ENCODE data around the gene NAA38.
A peak's percentile ranks its signal among the peaks of the same experiment; 100 is the strongest.
"Not testable (repeated sequence)": the region's sequence is repeated elsewhere in the genome, so short reads cannot be mapped to it uniquely, and the experiment has no call there.

Gene NAA38

GRCh38 chr17:7881276-7882054, 24.1 kb upstream of the NAA38 start:
- DNase-seq, result no peak

DNA sequence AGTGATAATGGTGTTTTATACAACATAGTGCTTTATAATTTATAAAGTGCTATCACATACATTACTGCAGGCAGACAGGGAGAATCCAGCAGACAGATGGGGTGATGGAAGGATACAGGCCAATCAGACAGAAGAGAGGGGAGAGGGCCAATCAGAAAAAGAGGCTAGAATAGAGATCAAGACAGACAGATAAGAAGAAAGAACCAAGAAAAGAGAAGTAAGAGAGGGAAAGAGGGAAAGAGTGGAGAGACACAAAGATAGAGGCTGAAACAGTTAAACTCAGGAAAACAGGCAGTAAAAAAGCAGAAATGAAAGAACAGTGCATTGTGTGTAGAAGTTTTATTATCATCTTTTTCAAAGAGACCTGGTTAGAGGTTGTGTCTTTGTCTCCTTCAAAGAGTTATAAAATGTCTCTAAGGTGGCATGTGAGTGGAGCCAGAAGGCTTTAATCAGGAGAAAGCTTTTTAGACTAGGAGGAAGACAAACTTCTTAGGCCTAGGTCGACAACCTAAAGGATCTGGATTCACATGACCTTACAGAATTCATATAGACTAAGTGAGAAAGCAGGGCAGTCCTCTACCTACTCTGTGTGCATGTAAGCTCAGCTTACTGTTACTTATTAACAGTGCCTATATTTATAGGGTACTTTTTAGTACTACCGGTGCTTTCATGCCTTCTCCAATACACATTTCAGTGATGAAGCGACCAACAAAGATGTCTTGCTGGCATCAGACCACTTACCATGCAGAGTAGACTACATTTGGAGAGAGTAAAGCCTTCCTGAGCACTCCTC, 22.9 kb upstream of the NAA38 start:
- DNase-seq, result no peak

- DNase-seq, result no peak
These were observed 20.9 kb upstream of the NAA38 start for GRCh38 chr17:7878234-7878633.

- no peak for DNase-seq
These were observed 18.5 kb upstream of the NAA38 start for GRCh38 chr17:7875804-7876370.

DNA sequence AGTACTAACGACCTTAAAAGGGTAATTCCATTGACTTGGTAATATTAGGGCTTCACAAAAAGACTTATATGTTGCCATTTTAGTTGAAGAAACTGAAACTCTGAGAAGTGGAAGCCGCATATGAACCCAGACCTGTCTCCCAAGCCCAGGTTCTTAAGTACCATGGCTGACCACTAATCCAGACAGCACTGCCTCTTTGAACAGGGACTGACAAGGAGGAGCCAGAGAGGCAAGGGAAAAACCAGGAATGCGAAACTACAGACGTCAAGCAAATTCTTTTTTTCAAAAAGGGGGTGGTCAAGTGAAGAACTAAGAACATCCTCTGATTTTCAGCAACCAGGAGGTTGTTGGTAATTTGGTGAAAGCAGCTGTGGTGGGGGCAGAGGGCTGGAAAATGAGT, 15.7 kb upstream of the NAA38 start:
- no peak for DNase-seq

- DNase-seq, result no peak
These were observed 10.5 kb upstream of the NAA38 start for GRCh38 chr17:7867881-7868329.

DNA sequence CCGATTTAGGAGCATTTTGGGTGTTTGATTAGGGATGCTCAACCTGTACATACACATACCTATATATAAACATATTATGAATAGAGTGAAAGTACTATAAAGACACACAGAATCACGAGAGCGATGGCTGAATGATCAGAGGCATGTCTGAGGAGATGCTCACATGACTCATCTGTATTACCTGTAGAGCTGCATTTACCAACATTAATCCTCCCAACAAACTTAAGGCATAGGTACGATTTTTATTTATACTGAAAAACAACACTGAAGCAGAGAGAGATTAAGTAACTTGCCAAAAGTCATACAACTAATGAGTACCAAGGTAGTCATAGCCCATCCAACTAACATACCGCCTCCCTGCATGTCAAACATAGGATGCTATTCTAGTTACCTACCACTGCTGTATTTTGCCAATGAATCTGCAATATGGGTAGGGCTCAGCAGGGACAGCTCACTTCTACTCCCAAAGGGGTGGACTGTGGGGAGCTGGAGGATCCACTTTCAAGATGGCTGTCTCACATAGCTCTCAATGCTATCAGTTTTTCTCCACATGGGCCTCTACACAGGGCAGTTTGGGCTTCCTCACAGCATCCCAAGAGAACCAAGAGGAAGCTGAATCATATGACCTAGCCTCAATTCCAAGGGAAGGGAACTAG, 7.8 kb upstream of the NAA38 start:
- no peak for DNase-seq

DNA sequence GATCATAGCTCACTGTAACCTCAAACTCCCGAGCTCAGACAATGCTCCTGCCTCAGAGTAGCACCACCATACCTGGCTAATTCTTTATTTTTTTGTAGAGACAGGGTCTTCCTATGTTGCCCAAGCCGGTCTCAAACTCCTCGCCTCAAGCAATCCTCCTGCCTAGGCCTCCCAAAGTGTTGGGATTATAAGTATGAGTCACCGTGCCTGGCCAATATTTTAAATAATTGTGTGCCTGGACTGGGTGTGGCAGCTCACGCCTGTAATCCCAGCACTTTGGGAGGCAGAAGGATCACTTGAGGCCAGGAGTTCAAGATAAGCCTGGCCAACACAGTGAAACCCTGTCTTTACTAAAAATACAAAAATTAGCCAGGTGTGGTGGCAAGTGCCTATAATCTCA, 7.0 kb upstream of the NAA38 start:
- DNase-seq, result not testable (repeated sequence)

GRCh38 chr17:7862692-7863437, 5.5 kb upstream of the NAA38 start:
- DNase-seq, result no peak

DNA sequence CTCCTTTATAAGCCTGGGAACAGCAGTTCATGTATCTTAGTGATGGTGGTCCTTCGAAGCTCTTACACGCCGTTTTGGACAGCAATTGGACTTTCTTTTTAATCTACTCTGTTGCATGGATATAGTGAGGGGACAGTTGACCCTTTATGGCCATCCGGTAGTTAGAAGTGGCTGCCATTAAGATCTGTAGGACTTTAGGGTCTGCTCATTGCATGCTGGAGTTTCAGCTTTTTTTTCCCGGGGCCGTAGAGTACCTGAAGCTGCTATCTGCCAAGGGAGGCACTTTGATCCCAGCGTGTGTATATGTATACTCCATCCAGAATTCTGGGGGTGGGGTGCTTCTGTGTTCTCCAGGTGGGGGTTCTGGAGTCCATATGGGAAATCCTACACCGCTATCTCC, 1.7 kb upstream of the NAA38 start:
- no peak for DNase-seq

- DNase-seq, result peak; percentile 44
These were observed 1.1 kb upstream of the NAA38 start for GRCh38 chr17:7858522-7858810.

DNA sequence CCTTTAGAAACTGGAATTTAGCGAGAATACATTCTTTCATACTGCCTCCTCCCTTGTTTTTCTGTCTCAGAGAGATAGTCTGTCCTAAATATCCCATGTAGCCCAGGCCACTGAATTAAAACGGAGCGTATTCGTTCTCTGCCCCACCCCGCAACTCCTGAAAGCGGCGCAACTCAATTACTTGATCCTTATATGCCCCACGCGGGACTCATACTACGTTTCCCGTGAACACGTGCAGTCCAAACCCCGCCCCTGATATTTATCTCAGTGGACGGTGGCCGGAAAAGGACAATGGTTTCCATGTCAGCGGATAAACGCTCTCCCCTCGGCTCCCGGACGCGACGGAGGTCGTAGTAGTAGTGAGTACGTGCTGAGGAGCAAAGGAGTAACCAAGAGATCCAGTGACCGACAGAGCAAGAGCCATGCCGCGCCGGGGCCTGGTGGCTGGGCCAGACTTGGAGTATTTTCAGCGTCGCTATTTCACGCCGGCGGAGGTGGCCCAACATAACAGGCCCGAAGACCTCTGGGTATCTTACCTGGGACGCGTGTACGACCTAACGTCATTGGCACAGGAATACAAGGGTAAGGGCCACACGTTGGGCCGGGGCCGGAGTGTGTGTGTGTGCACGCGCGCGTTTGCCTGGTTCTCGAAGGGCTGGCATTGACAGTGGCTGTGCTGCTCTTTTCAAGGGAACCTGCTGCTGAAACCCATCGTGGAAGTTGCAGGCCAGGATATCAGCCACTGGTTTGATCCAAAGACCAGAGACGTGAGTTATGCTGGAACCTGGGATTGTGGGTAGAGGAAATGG, 558 bp upstream of the NAA38 start, which contains the start of gene CYB5D1:
CYB5D1 (plus strand) TSS at position 291 of the 809 bp plus-strand sequence; CDS start at position 423, 132 bp downstream.
- peak; percentile 65 for DNase-seq

GRCh38 chr17:7856011-7856810, 1.1 kb downstream of the NAA38 start:
- no peak for DNase-seq

DNA sequence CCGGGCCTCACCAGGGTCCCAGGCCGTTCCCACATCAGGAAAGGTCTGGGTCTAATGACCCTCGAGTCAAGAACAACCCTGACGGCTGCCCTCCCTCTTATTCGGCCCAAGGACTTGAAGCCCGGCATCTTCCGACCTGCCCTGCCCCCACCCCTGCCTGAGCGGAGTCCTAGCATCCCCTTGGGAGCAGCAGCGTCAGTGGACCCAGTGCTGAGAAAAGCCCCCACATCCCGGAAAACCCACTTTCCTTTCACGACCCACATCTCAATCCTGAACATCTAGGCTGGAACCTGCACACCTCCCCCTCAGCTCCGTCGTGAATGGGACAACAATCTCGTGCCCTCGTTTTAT, 1.7 kb downstream of the NAA38 start:
- DNase-seq, result no peak

DNA sequence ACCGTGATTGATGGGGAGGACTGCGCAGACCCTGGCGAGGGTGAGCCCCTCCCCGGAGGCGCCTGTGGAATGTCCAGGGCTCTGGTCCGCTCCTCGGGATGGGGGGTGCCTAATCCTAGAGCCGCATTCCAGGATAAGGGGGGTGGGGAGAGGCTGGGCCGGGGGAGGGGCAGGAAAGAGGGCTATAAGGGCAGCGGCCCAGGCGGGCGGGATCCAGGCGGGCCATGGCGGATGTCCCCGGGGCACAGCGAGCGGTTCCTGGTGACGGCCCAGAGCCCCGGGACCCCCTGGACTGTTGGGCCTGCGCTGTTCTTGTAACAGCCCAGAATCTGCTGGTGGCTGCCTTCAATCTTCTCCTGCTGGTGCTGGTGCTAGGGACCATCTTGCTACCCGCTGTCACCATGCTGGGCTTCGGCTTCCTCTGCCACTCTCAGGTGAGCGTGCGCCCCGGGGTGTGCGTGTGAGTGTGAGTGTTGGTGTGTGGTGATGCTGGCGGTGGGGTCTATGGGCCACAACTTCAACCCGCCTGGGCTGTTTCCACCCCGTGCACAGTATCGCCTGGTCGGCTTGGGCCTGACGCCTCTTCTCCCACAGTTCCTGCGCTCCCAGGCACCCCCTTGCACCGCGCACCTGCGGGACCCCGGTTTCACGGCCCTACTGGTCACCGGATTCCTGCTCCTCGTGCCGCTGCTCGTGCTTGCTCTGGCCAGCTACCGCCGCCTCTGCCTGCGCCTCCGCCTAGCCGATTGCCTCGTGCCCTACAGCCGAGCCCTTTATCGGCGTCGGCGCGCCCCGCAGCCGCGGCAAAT, 2.3 kb downstream of the NAA38 start, which contains the start of gene TMEM88:
TMEM88 (plus strand) TSS at position 216 of the 809 bp plus-strand sequence; CDS start at position 225, 9 bp downstream.
- DNase-seq, result no peak

DNA sequence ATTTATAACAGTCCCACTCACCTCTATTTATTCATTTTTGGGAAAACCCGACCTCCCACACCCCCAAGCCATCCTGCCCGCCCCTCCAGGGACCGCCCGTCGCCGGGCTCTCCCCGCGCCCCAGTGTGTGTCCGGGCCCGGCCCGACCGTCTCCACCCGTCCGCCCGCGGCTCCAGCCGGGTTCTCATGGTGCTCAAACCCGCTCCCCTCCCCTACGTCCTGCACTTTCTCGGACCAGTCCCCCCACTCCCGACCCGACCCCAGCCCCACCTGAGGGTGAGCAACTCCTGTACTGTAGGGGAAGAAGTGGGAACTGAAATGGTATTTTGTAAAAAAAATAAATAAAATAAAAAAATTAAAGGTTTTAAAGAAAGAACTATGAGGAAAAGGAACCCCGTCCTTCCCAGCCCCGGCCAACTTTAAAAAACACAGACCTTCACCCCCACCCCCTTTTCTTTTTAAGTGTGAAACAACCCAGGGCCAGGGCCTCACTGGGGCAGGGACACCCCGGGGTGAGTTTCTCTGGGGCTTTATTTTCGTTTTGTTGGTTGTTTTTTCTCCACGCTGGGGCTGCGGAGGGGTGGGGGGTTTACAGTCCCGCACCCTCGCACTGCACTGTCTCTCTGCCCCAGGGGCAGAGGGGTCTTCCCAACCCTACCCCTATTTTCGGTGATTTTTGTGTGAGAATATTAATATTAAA, 3.1 kb downstream of the NAA38 start:
- DNase-seq, result no peak

- DNase-seq, result no peak
These were observed 3.7 kb downstream of the NAA38 start for GRCh38 chr17:7853691-7854038.

- no peak for DNase-seq
These were observed 4.3 kb downstream of the NAA38 start for GRCh38 chr17:7852919-7853690.

DNA sequence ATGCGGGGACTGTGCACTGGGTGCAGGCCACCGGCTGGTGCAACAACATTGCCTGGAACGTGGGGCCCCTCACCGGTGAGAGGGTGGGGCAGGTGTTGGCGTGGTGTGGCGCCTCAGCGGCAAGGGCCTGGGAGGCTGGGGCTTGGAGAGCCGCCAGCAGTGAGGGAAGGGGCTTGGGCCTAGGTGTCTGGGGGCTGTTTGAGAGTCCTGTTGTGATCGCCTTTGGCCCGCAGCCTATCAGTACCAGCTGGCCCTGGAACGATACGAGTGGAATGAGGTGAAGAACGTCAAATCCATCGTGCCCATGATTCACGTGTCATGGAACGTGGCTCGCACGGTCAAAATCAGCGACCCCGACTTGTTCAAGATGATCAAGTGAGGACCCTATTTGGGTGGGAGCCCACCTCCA, 5.1 kb downstream of the NAA38 start:
- DNase-seq, result no peak
